CD14-positive monocyte (primary cell): ENCODE results near the gene HSPB8. TPM values are rescaled to one million over a fixed set of nuclear protein-coding genes. Genes with fewer than 3 reads are reported as not detected.

Experiments used
- DNase-seq, 3 donors: peaks; one replicate each; pipeline ENCODE4 v3.0.0-alpha.2; 2011 to 2022
- H2AFZ ChIP-seq: 2 replicates; pipeline ENCODE4 v1.6.0; 2012; ENCODE audit warnings: mild to moderate bottlenecking, low read depth, low read length, inconsistent platforms; ENCODE audit not compliant: insufficient read depth, poor library complexity, severe bottlenecking
- H3K27ac ChIP-seq, 2 donors: 1 replicate in 1 of 2; 2 replicates in 1 of 2; pipeline ENCODE4 v1.5.1; 2012 to 2013; ENCODE audit warnings: low read length in 2 of 2, control low read depth in 1 of 2, inconsistent platforms in 1 of 2, low read depth in 1 of 2, mild to moderate bottlenecking in 1 of 2
- H3K27me3 ChIP-seq, 2 donors: one replicate each; pipeline versions ENCODE4 v1.6.0 to v1.6.1; 2011 to 2013; ENCODE audit warnings: low read length in 2 of 2; ENCODE audit not compliant: control insufficient read depth in 2 of 2, insufficient read depth in 2 of 2
- H3K36me3 ChIP-seq, 2 donors: replicated peaks in 1 of 2; 1 replicate in 1 of 2; 2 replicates in 1 of 2; pipeline versions ENCODE4 v1.5.1 to v1.6.1; 2012 to 2013; ENCODE audit warnings: low read length in 2 of 2, control low read depth in 1 of 2, inconsistent platforms in 1 of 2, mild to moderate bottlenecking in 1 of 2; ENCODE audit not compliant: insufficient read depth in 2 of 2, control insufficient read depth in 1 of 2
- H3K4me1 ChIP-seq, 2 donors: 1 replicate in 1 of 2; 2 replicates in 1 of 2; pipeline versions ENCODE4 v1.5.1 to v1.6.1; 2012 to 2013; ENCODE audit warnings: low read length in 2 of 2, control low read depth in 1 of 2, inconsistent platforms in 1 of 2, mild to moderate bottlenecking in 1 of 2, moderate library complexity in 1 of 2; ENCODE audit not compliant: insufficient read depth in 2 of 2, control insufficient read depth in 1 of 2
- H3K4me2 ChIP-seq: replicated peaks from 2 replicates; pipeline ENCODE3; 2012; ENCODE audit warnings: low read length, moderate library complexity, mild to moderate bottlenecking; ENCODE audit not compliant: poor library complexity, severe bottlenecking; ENCODE audit errors: extremely low read depth
- H3K4me3 ChIP-seq, 3 experiments: fragments of 200-600 bp in 1 of 3; sonication (generic) in 1 of 3; replicated peaks in 1 of 3; 1 replicate in 2 of 3; 2 replicates in 1 of 3; pipeline ENCODE4 v1.5.1; 2011 to 2013; ENCODE audit warnings: low read length in 3 of 3, mild to moderate bottlenecking in 3 of 3, control low read depth in 2 of 3, low read depth in 2 of 3, inconsistent platforms in 1 of 3, moderate library complexity in 1 of 3
- H3K79me2 ChIP-seq: 2 replicates; pipeline ENCODE4 v1.6.0; 2012; ENCODE audit warnings: mild to moderate bottlenecking, control low read depth, inconsistent platforms, low read length, moderate library complexity; ENCODE audit not compliant: insufficient read depth
- H3K9ac ChIP-seq: 2 replicates; pipeline ENCODE4 v1.6.0; 2017; ENCODE audit warnings: low read length, mild to moderate bottlenecking; ENCODE audit not compliant: insufficient read depth, poor library complexity, severe bottlenecking
- H3K9me3 ChIP-seq, 2 donors: replicated peaks in 1 of 2; 1 replicate in 1 of 2; 2 replicates in 1 of 2; pipeline versions ENCODE4 v1.5.1 to v1.6.1; 2012 to 2013; ENCODE audit warnings: low read length in 2 of 2, control low read depth in 1 of 2; ENCODE audit not compliant: control insufficient read depth in 1 of 2, insufficient read depth in 1 of 2
- H4K20me1 ChIP-seq: 2 replicates; pipeline ENCODE4 v1.6.0; 2012; ENCODE audit warnings: mild to moderate bottlenecking, low read length, control low read depth, moderate library complexity; ENCODE audit not compliant: insufficient read depth
- H3K27ac Mint-ChIP-seq, 7 donors: one replicate each; pipeline ENCODE4 v1.8.0; 2020; ENCODE audit warnings: mild to moderate bottlenecking in 7 of 7, mixed read lengths in 7 of 7, moderate library complexity in 6 of 7, inconsistent platforms in 2 of 7
- H3K27me3 Mint-ChIP-seq, 3 donors: one replicate each; pipeline ENCODE4 v1.8.0; 2021 to 2022; ENCODE audit warnings: low read depth in 3 of 3, mild to moderate bottlenecking in 3 of 3, mixed read lengths in 3 of 3, moderate library complexity in 3 of 3, inconsistent platforms in 1 of 3
- H3K36me3 Mint-ChIP-seq, 2 donors: one replicate each; pipeline ENCODE4 v1.8.0; 2020; ENCODE audit warnings: mixed read lengths in 2 of 2, inconsistent platforms in 1 of 2, mild to moderate bottlenecking in 1 of 2
- H3K4me1 Mint-ChIP-seq: one replicate; pipeline ENCODE4 v1.8.0; 2020; ENCODE audit warnings: mild to moderate bottlenecking, mixed read lengths
- H3K4me3 Mint-ChIP-seq, 2 donors: one replicate each; pipeline ENCODE4 v1.8.0; 2020; ENCODE audit warnings: mild to moderate bottlenecking in 2 of 2, mixed read lengths in 2 of 2, moderate library complexity in 1 of 2
- H3K9me3 Mint-ChIP-seq, 7 donors: one replicate each; pipeline ENCODE4 v1.8.0; 2020 to 2022; ENCODE audit warnings: mixed read lengths in 7 of 7, mild to moderate bottlenecking in 6 of 7, moderate library complexity in 6 of 7, inconsistent platforms in 2 of 7
- WGBS: methylation state at CpG from one replicate; pipeline ENCODE4 v1.1.5; 2013; ENCODE audit warnings: missing lambda C conversion rate; ENCODE audit not compliant: insufficient coverage; 5-methylcytosine and 5-hydroxymethylcytosine counted together
- intact Hi-C, 2 donors: fragments of 100-400 bp; cut with micrococcal nuclease; formaldehyde crosslinking; loops; one replicate each; pipeline versions ENCODE4 v1.15.0 to v1.15.1; 2023
- polyA plus RNA-seq, 3 donors: library from polyadenylated mRNA; depleted of rRNA in 1 of 3; unstranded in 2 of 3; stranded (reverse) in 1 of 3; fragments of 300-500 nt in 2 of 3; fragments of >200 nt in 1 of 3; fragmentation: Illumina TruSeq in 2 of 3; gene quantifications; 1 replicate in 2 of 3; 2 replicates in 1 of 3; pipeline ENCODE4 v1.2.3, GENCODE V29; 2012 to 2021
- TF ChIP-seq, protein P1 (sequence below): fragments of 200-600 bp; IDR thresholded peaks from one replicate; pipeline ENCODE4 v1.8.0; 2022; ENCODE audit warnings: antibody characterized with exemption, mild to moderate bottlenecking

Gene HSPB8
- polyA plus RNA-seq, 3 donors: not detected

DNA sequence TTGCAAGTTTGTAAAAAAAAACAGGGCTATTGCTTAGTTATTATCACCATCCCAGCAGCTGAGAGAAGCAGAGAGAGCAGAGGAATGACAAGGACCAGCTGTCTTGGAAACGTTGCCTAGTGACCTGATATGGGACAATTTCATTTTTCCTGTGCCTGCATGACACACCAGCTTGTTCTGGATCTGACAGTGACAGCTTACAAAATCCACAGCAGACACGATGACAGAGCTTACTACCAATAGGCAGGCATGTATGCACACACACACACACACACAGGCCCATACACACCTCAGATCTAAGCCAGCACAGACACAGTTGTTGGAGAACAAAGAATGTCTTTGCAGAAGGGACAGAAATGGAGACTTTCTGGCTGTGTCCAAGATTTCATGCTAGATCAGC, 25.4 kb downstream of the HSPB8 start:
- H3K4me2 ChIP-seq: no peak overlapping the region
- no peaks in the 10 kb centered on the region for H3K36me3 ChIP-seq
- H3K4me3 Mint-ChIP-seq: no peak overlapping the region
- no peak overlapping the region for H3K4me3 ChIP-seq
- H3K9me3 Mint-ChIP-seq: peaks cover 0 to 2% (median 0%) of the 10 kb centered on the region in 7 donors
- H3K27me3 ChIP-seq: no peaks in the 10 kb centered on the region
- H3K9ac ChIP-seq: no peak overlapping the region
- H3K27ac ChIP-seq: no peak overlapping the region
- no peaks in the 10 kb centered on the region for H3K79me2 ChIP-seq
- H3K36me3 Mint-ChIP-seq: no peaks in the 10 kb centered on the region
- no peaks in the 10 kb centered on the region for H3K4me1 Mint-ChIP-seq
- H3K27ac Mint-ChIP-seq: no peak overlapping the region
- no peak overlapping the region for H2AFZ ChIP-seq
- TF ChIP-seq, protein P1, sequence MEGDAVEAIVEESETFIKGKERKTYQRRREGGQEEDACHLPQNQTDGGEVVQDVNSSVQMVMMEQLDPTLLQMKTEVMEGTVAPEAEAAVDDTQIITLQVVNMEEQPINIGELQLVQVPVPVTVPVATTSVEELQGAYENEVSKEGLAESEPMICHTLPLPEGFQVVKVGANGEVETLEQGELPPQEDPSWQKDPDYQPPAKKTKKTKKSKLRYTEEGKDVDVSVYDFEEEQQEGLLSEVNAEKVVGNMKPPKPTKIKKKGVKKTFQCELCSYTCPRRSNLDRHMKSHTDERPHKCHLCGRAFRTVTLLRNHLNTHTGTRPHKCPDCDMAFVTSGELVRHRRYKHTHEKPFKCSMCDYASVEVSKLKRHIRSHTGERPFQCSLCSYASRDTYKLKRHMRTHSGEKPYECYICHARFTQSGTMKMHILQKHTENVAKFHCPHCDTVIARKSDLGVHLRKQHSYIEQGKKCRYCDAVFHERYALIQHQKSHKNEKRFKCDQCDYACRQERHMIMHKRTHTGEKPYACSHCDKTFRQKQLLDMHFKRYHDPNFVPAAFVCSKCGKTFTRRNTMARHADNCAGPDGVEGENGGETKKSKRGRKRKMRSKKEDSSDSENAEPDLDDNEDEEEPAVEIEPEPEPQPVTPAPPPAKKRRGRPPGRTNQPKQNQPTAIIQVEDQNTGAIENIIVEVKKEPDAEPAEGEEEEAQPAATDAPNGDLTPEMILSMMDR: no peak
- no peaks in the 10 kb centered on the region for H3K4me1 ChIP-seq
- no peak for DNase-seq
- H3K9me3 ChIP-seq: no peaks in the 10 kb centered on the region
- H3K27me3 Mint-ChIP-seq: peaks cover 0 to 4% (median 0%) of the 10 kb centered on the region in 3 donors
- intact Hi-C loops: no loop called here
- no peaks in the 10 kb centered on the region for H4K20me1 ChIP-seq
- 67% methylated on average over 1 of the region's 2 CpGs for WGBS

DNA sequence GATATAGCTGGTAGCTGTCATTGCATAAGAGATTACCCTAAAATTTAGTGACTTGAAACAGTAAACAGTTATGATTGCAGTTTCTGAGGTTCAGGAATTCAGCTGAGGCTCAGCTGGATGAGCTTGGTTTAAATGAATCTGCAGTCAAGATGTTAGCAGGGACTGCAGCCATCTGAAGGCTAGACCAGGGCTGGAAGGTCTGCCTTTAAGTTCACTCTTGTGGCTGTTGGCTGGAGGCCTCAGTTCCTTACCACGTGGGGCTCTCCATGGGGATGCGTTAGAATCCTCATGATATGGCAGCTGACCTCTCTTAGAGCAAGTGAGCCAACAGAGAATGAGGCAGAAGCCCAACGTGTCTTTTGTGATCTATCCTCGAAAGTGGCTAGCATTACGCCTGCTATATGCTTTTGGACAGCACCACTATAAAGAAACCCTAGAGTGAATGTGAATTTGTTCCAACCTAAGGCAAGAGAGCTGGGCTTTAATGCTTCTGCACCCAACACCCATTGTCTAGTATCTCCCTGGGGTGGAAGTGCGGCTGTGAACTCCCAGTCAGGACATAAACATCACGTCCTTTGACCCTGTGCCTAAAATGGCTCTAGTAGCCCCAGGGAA, 26.0 kb downstream of the HSPB8 start:
- Histone ChIP-seq H3K27me3 (no peaks in the 10 kb centered on the region), H4K20me1 (no peaks in the 10 kb centered on the region), H3K79me2 (no peaks in the 10 kb centered on the region), H3K4me1 (no peaks in the 10 kb centered on the region), H3K9me3 (no peaks in the 10 kb centered on the region), H3K9ac (no peak overlapping the region), H3K36me3 (no peaks in the 10 kb centered on the region), H3K27ac (no peak overlapping the region), H3K4me3 (no peak overlapping the region), H2AFZ (no peak overlapping the region), H3K4me2 (no peak overlapping the region)
- intact Hi-C loops: no loop called here
- DNase-seq: no peak
- H3K9me3 Mint-ChIP-seq: peaks cover 0 to 1% (median 0%) of the 10 kb centered on the region in 7 donors
- TF ChIP-seq, protein P1: no peak
- no peak overlapping the region for H3K27ac Mint-ChIP-seq
- no peaks in the 10 kb centered on the region for H3K36me3 Mint-ChIP-seq
- WGBS: 90% methylated on average over 4 of the region's 7 CpGs
- no peaks in the 10 kb centered on the region for H3K4me1 Mint-ChIP-seq
- no peak overlapping the region for H3K4me3 Mint-ChIP-seq
- H3K27me3 Mint-ChIP-seq: peaks cover 0 to 4% (median 0%) of the 10 kb centered on the region in 3 donors
